OCI-LY3 (cell line): Measurements from ENCODE around the gene RBM23.

Experiments used
- CTCF ChIP-seq: fragments of 200-600, 300-600 bp; sonication (generic); IDR thresholded peaks from 2 replicates; pipeline ENCODE4 v1.5.1; 2014; ENCODE audit warnings: antibody characterized with exemption, low read length, low read depth
- EZH2phosphoT487 ChIP-seq: fragments of 200-600 bp; shearing (Covaris generic); IDR thresholded peaks from 2 replicates; pipeline ENCODE4 v1.6.1; 2018; ENCODE audit warnings: antibody characterized with exemption, mixed run types, low read depth

GRCh38 chr14:22908601-22909000 lies 10.3 kb downstream of the RBM23 start:
- TF ChIP-seq CTCF (no peak), EZH2phosphoT487 (no peak)
